Stimulated activated CD4-positive, alpha-beta T cell treated with anti-CD3 and anti-CD28 coated beads, Interleukin-1b, Interleukin-23, amount 100 ng/mL, for 4 hours (primary cell): ENCODE results near the gene ALK.

Source experiments
- DNase-seq, 2 donors: peaks; one replicate each; pipeline ENCODE4 v3.0.0-alpha.2; 2020; ENCODE audit warnings: low read depth in 2 of 2

The ALK gene

DNA sequence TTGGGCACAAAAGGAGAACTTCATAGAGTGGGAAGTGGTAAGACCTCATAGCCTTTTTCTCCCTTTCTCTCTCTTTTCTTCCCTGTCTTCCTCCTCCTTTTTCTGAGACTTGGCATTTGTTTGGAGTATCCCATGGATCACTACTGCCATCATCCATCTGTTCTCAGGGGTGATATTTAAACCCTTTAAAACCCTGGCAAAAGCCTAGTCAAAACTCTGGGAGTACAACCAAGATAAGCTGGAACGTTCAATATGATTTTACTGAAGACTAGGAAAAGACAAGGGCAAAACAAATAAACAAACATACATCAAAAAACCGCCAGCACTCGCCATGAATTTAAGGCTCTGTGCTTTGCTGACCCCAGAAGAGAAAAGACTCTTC lies 552.7 kb downstream of the ALK start:
- DNase-seq = no peak

DNA sequence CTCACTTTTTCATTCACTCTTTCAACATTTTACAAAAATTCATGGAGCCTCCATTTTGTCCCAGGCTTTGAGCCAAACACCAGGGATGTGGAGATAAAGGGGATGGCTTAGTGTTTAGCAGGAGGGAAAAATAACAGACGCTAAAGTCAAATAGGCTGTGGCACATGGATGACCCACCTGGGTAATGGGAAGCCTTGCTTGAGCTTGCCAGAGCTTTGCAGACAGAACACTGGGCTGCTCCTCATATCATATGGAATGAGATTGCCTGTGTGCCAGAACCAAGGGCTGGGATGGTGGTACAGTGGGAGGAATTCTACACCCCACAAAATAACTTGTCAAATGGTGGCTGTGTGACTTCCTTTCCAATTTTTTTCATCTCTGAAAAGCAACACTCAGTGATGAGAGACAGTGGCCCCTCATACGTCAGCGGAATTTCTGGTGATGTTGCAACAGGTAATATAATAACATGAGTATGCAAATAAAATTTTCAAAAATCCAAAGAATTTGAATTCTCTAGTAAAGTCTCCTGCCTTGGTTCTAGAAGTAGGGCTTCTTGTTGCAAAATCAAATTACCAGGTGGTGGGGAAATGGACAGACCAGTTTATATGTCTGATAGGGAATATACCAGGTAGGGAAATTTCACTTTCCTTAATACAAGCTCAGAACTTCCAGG lies 553.3 kb downstream of the ALK start:
- no peak for DNase-seq

DNA sequence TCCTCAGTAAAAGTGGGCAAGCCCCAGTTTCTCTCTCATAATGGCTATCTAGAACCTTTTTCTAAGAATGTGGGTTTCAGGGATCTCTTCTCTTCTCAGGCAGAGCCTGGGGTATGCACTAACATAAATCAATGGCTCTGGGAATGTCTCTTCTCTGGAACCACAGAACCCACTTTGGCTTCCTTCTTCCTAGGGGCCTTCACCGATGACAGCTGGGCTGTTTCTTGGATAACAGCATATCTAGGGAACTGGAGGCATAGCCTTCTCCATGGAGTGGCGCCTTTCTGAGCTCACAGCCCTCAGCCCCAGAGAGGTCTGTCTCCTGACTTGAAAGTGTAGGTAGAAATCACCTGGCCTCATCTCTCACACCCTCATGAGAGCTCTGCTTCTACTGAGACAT lies 558.3 kb downstream of the ALK start:
- DNase-seq = no peak

DNA sequence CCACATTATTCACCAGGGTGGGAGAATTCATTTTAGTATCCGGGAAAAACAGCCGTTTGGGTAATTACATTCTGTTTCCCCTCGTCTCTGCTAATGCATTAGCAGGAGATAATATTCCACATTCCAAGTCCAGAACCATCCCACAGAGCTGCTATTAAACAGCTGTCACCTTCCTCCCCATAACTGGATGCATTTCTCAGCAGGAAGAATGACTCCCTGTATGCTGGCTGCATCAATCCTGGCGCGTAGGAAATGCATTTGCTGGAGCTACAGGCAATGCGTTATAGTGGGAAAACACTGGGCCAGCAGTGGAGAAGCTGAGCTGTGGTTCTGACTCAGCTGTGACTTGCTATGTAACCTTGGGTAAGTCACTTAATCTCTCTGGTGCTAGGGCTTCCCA lies 560.2 kb downstream of the ALK start:
- no peak for DNase-seq

DNA sequence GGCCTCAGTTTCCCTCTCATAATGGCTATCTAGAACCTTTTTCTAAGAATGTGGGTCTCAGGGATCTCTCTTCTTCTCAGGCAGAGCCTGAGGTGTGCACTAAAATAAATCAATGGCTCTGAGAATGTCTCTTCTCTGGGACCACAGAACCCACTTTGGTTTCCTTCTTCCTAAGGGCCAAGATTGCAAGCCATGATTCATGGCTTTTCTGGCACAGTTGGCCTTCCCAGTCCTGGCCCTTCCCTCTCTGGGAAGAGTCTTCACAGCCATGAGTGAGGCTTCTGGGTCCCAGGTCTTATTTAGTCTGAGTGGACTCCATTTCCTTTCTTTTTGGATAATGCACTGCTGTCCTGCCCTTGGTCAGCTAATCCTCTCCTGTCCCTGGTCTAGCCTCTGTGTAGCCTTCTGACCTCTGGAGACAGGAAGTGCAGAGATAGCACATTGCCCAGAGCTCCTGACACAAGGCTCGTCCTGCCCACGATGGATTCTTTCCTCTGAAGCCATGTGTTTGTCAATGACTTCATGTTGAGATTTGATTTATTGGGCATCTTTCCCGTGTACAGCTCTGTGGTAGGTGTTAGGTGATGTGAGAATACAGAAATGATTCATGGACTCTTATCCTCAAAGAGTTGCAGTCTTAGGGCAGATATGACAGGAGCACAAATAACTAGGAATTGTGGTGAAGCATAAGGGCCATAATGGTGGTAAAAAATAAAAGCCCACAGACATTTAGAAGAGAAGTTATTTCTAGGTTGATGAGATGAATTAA lies 561.2 kb downstream of the ALK start:
- DNase-seq = no peak

DNA sequence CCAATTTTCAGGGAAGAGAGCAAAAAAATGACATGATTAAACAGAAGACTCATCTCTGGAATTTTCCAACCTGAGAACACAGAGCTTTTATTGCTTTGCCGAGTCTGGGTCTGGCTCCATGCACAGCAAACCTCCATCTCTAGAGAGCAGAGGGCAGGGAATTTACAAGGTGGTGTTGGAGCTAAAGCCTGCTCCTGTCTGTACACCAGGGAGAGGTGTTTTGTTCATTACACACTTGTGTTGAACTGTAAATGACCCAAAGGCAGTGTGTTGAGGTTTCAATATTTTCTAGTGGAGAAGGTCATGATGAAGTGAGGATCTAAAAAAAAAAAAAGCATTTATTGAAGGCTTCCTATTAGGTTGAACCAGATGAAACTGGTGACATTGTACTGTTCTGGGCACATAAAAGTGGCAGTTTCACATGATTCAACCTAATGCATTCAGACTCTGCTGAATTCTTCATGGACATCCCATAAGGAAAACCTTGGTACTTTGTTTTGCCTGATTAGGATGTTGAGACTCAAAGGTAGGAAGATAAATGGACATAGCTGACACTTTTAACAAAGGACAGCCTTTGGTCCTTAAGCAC lies 567.9 kb downstream of the ALK start:
- DNase-seq = no peak

DNA sequence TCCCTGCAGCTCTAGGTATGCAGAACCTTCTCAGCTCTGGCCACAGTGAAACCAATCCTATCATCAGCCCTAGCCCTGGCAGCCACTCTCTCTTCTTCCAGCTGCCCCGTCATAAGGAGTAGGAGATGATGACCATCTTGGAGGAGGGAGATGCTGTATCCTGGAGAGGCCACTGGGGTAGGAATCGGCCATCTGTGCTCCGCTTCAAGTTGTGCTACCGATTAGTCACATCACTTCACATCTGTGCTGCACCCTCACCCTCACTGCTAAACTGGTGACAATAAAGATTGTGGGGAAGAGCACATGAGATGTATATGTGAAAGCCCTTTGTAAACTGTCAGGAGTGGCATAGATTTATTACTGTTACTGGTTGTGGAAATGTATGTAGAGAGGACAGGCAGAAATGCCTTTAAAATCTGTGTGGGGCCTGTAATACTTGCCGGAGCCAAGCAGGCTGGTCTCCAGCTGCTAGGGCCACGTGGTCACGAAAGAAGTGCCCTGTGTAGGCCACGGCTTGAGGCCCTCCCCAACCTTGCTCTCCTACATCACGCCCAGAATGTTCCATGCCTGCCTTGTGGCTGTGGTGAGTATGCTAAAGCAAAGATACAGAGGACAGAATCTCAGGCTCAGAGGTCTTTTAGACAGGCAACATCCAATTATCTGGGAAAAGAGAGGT lies 569.3 kb downstream of the ALK start:
- DNase-seq = no peak

DNA sequence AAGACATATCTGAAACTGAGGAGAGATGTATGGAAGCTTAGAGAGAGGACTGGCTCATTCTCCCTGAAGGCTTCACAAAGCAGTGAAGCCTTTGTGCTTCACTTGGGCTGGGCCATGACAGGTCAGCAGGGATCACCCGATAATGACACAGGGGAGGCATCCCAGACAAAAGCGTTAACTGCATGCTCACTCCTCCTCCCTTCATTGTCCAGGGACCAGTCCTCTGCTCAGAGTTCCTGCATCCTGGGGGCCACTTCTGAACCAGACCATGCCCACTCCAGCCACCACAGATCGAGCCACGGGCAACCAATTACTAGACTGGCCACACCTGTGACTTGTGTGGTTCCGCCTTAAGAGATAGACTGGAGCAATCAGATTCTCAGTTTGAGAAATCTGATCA lies 570.1 kb downstream of the ALK start:
- DNase-seq = no peak

DNA sequence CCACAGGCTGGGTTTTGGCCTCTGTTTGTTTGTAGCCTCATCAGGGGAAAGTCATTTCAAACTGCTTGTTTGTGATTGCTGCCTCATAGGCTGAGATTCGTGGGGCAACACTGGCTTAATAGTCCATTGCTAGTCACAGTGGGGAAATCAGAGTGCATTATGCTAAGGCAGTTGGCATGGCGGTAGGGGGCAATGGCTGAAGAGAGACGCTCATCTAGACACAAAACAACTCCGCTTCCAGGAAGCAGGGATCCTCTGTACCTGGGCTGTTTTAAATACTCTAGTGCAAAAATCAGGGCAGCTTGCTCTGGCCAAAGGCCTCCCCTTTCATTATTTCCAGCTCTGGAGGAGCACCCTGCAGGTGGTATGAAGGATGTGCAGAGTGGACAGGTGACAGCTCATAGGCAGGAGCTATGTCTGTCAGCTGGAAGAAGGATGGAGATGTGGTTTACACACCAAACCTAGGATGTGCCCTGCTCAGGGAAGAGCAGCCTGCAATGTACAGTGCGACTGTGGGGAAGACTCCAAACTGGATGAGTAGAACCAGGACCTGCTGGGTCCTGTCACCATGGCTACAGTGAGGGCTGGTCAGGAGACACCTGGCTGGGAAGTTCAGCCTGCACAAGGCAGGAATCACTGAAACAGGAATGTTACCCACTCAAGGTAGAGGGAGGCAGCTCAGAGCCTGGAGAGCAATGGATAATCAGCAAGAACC lies 571.9 kb downstream of the ALK start:
- DNase-seq = no peak

DNA sequence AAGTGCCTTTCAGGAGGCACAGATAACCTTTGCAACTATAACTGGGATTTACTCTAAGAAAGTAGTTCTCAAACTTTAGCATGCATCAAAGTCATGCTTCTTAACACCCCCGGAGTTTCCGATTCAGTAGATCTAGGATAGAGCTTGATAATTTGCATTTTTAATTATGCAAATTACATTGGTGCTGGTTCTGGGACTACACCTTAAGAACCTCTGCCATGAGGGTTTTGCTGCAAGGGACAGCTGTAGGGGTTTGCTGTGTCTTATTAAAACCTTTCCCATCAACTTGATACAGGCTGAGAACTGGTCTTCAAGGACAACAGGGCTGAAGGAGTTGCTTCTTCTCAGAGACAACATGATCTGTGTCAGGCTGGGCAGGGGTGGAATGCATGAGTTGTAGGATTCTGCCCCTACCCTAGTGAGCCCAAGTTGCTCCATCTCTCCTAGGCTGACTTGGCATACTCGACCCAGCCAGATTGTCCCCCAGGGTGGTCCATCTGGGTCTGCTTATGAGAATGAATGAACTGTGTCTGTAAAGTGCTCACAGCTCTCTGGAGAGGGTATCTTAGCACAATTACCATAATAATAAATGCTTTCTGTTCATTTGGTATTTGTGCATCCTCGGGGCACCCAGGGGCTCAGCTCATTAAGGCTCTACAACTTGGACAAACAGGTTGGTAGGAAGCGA lies 573.5 kb downstream of the ALK start:
- no peak for DNase-seq

DNA sequence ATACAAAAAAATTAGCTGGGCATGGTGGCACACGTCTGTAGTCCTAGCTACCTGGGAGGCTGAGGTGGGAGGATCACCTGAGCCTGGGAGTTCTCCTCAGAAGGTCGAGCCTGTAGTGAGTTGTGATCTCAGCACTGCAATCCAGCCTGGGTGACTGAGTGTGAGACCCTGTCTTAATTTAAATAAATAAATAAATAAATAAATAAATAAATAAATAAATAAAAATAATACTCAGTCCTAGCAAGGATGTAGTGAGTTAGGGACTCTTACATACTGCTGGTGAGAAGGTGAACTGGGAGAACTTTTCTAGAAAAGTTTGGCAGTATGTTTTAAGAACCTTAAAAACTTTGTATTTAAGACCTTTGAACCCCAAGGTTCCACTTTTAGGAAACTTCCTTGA lies 576.1 kb downstream of the ALK start:
- no peak for DNase-seq

DNA sequence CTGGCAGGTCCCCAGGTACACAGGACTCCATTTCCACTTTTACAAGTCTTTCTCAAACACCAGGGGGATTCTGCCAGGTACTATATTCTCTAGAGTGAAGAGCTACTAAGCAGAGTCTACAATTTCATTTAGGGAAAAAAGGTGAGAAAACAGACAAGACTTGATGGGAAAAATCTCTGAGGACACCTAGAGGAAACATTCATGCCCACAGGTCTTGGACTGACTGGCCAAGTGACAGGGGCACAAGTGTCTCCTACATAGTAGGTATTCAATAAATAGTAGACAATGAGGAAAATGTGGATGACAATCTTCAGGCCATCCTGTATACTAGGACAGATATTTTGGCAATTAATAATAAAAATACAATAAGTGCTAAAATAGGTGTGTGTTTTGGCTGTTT lies 577.6 kb downstream of the ALK start:
- DNase-seq = no peak

DNA sequence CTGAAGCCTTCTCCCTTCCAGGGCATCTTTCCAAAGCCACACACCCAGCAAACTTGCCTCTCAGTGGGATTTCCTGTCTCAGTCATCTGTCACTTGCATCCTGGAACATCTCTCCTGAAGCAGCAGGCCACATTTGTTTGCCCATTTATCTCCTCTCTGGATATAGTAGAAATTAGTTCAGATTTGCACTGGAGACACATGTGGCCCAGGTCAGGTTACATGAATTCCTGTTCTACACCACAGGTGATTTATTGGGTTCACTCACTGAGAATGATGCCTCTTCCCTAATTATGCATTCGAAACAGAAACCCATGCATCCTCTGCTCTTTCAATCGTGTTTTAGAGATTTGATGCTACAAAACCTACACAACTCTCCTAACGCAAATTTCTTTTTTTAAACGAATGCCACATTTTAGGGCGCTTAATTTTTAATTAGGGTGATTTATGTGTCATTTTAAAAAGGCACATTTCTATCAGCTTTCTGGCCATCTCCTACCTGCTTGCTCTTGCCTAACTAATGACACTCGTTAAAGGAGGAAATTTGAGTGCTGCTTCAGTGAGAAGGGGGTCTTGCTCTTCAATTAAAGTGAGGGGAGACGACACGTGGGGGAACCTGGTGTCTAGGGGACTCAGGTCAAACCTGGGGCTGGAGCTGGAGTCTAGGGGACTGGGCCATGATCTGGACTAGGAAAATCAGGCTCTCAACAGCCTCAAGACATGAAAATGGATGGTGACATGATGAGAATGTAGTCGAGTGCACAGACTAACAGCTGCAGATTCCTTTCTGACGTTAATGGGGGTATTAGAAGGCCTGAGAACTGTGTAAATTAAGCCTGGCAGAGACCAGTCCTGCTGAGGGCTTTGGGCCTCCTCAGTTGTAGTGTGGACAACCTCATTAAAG lies 584.8 kb downstream of the ALK start:
- no peak for DNase-seq

DNA sequence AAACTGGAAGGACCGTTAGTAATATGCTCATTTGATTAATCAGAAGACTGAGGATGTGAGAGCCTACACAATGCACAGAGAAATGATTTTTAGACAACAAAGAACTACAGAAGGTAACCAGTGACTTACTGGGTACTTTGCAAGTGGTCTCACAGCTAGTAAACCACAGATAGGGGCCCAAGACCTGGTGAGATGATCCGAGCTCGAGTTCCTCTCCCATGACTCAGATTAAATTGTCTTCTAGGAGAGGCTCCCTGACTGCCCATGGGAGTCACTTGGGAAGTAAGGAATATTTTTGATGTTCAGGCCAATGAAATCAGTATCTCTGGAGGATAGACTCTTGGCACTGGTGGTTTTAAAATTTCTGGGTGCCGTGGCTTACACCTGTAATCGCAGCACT lies 586.0 kb downstream of the ALK start:
- no peak for DNase-seq

DNA sequence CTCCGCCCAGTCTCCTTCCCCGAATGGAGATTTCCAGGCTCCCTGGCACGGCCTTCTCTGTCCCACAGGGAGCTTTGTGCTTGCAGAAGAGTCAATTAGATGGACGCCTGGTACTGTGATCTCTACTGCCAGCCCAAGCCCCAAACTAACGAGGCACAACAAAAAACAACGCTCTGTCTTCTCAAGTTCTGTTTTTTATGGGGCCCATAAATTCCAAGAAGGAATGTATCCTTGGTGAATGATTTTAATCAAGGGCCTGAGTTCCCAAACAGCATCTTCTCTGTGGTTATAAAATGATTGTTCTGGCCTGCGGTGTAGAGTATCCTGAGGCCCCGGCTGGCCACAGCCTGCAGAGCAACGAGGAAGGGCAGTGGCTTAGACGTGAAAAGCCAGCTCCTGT lies 586.7 kb downstream of the ALK start:
- no peak for DNase-seq

DNA sequence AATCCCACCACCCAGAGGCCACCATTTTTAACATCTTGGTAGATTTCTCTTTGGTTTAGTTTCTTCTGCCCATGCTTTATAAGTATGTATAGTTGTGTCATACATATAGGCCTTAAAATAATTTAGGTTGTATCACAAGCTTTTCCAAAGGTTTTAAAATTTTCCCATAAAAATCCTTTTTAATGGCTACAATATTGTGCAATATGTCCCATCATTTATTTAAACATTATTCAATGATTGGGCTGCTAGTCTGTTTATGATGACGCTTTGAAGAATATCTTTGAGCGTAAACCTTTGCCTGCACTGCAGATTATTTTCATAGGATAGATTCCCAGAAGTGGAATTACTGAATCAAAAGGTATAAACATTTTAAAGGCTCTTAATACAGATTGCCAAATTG lies 588.8 kb downstream of the ALK start:
- no peak for DNase-seq

DNA sequence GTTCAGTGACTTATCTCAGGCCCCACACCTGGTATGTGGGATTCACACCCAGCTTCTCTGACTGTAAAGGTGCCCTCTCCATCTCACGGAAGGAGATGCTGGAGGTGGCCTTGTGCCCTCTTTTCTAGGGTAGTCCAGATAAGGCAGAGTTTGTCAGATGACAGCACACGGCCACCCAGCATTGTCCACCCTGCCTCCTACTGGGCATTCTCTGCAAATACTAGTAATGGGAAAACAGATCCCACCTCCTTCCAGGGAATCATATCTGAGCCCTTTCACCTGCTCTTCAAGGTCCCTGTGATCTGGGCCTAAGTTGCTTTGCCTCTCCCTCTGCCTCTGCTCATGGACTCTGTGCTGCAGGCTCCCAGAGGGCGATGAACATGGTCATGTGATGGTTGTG lies 591.5 kb downstream of the ALK start:
- no peak for DNase-seq

DNA sequence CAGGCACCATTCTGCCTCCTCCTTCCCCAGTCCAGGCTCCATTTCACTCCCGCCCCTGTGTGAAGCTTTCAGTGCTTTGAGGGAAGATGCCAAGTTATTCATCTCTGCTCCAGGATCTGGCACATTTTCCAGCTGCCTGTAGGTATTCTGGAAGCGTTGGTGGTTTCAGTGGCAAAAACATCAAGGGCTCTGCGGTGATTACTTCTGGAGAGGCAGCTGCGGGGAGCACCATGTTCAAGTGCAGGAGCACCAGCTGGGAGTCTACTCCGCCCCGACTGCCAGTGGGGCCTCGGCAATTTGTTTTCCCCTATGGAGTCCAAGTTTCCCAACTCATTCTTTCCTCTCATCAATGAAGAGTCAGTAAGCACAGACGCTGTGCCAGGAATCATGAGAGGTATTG lies 594.5 kb downstream of the ALK start:
- no peak for DNase-seq

DNA sequence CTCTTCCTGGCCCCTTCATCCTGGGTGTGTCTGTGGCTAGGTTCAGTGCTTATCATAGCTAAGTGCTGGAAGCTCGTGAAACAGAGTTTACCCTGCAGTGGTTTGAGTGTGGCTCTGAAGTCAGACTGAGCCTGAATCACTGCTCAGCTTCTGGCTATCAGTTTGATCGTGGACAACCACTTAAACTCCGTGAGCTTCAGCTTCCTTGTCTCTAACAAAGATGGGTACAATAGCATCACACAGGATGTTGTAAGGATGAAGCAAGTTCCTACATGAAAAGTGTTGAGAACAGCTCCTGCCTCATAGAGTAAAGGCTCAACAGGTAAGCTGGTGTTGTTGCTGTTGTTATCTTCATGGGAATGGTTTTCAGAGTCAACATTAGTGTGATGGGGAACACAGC lies 595.8 kb downstream of the ALK start:
- DNase-seq = no peak

DNA sequence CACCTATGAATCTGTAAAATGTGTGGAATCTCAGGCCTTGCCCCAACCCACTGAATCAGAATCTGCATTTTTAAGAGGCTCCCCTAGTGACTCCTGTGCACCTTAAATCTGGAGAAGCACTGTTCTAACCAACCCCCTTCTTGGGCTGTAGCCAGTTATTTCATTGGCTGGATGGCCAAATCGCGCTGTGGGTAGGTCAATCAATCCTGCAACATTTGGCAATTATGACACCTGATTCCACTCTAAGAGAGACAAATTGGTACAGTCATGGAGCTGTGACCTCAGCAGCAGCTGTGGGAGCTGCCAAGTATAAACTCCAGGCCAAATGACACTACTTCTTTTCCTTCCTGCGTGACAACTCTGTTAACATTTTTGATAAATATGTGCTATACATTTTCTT lies 597.4 kb downstream of the ALK start:
- no peak for DNase-seq

DNA sequence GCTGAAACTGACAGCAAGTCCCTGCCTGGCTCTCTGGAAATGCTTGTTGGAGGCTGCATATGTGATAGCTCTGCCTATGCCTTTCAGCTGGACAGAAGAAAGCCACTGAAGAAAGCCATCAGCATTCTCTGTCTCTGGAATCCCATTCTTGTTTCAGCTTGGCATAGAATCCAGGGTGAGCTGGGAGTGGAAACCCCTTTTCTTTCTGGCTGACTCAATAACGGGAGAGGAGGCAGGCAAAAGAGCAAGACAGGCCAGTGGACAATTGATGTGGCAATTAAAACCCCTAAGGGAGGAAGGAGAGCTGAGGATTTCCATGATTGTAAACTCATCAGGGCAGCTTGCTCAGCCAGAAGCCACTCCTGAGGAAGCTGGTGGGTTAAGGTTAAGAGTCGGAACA lies 598.1 kb downstream of the ALK start:
- DNase-seq = no peak
